ACC112 (cell line): ENCODE data around the gene CLEC4M.
"Not testable (repeated sequence)": the region's sequence is repeated elsewhere in the genome, so short reads cannot be mapped to it uniquely, and the experiment has no call there.

Experiments
- H2AFZ ChIP-seq: fragments of 200-600 bp; sonication (generic); one replicate; pipeline ENCODE4 v1.6.0; 2017; ENCODE audit warnings: antibody characterized with exemption, low read length; ENCODE audit not compliant: unreplicated experiment
- H3K27ac ChIP-seq: fragments of 200-600 bp; sonication (generic); 2 replicates; pipeline ENCODE4 v1.5.1; 2014; ENCODE audit warnings: low read depth, mild to moderate bottlenecking, antibody characterized with exemption, low read length, moderate library complexity
- H3K27me3 ChIP-seq: fragments of 200-600 bp; sonication (generic); 2 replicates; pipeline ENCODE4 v1.6.1; 2014; ENCODE audit warnings: mild to moderate bottlenecking, antibody characterized with exemption, low read length, moderate library complexity, mixed read lengths; ENCODE audit not compliant: insufficient read depth
- H3K36me3 ChIP-seq: fragments of 200-600 bp; sonication (generic); 2 replicates; pipeline ENCODE4 v1.6.1; 2016; ENCODE audit warnings: mild to moderate bottlenecking, antibody characterized with exemption, low read length, moderate library complexity, mixed read lengths; ENCODE audit not compliant: insufficient read depth
- H3K4me1 ChIP-seq: fragments of 200-600 bp; sonication (generic); one replicate; pipeline ENCODE4 v1.6.1; 2016; ENCODE audit warnings: low read length, mixed read lengths; ENCODE audit not compliant: insufficient read depth, unreplicated experiment, control insufficient read depth
- H3K4me3 ChIP-seq: fragments of 200-600 bp; sonication (generic); 2 replicates; pipeline ENCODE4 v1.5.1; 2014; ENCODE audit warnings: mild to moderate bottlenecking, low read depth, low read length
- H3K79me2 ChIP-seq: fragments of 200-600 bp; sonication (generic); one replicate; pipeline ENCODE4 v1.6.0; 2016; ENCODE audit warnings: low read length; ENCODE audit not compliant: control insufficient read depth, unreplicated experiment, insufficient read depth

Gene CLEC4M

GRCh38 chr19:7806234-7806633 is 43.2 kb downstream of the CLEC4M start:
- Histone ChIP-seq H3K36me3 (no peaks in the 10 kb centered on the region), H3K27ac (no peak overlapping the region), H3K4me1 (no peaks in the 10 kb centered on the region), H2AFZ (no peak overlapping the region), H3K27me3 (peaks cover 4% of the 10 kb centered on the region), H3K79me2 (no peaks in the 10 kb centered on the region), H3K4me3 (no peak overlapping the region)

- Histone ChIP-seq H3K36me3 (no peaks in the 10 kb centered on the region), H3K79me2 (no peaks in the 10 kb centered on the region), H3K4me3 (no peak overlapping the region), H3K4me1 (no peaks in the 10 kb centered on the region), H3K27me3 (peaks cover 4% of the 10 kb centered on the region), H3K27ac (no peak overlapping the region), H2AFZ (no peak overlapping the region)
Observed at GRCh38 chr19:7806876-7807275, 43.8 kb downstream of the CLEC4M start.

GRCh38 chr19:7808108-7808507 is 45.1 kb downstream of the CLEC4M start:
- Histone ChIP-seq H3K4me1 (no peaks in the 10 kb centered on the region), H3K36me3 (no peaks in the 10 kb centered on the region), H3K79me2 (no peaks in the 10 kb centered on the region), H3K27ac (no peak overlapping the region), H3K27me3 (peaks cover 4% of the 10 kb centered on the region), H2AFZ (no peak overlapping the region), H3K4me3 (no peak overlapping the region)

- no peaks in the 10 kb centered on the region for H3K27me3 ChIP-seq
- H3K36me3 ChIP-seq = no peaks in the 10 kb centered on the region
- no peak overlapping the region for H3K4me3 ChIP-seq
- no peak overlapping the region for H3K27ac ChIP-seq
- no peaks in the 10 kb centered on the region for H3K79me2 ChIP-seq
- no peaks in the 10 kb centered on the region for H3K4me1 ChIP-seq
- H2AFZ ChIP-seq = no peak overlapping the region
Observed at GRCh38 chr19:7811989-7812388, 48.9 kb downstream of the CLEC4M start.

- Histone ChIP-seq H3K4me3 (no peak overlapping the region), H3K4me1 (no peaks in the 10 kb centered on the region), H2AFZ (no peak overlapping the region), H3K79me2 (no peaks in the 10 kb centered on the region), H3K27ac (no peak overlapping the region), H3K27me3 (peaks cover 8% of the 10 kb centered on the region; the same call in 1 of the 2 replicates), H3K36me3 (no peaks in the 10 kb centered on the region)
Observed at GRCh38 chr19:7815325-7815724, 52.3 kb downstream of the CLEC4M start.

GRCh38 chr19:7816040-7816439 is 53.0 kb downstream of the CLEC4M start:
- H2AFZ ChIP-seq, H3K79me2 ChIP-seq, H3K4me1 ChIP-seq, H3K27ac ChIP-seq, H3K36me3 ChIP-seq, H3K4me3 ChIP-seq: not testable (repeated sequence)
- peaks cover 10% of the 10 kb centered on the region; the same call in 1 of the 2 replicates for H3K27me3 ChIP-seq

- Histone ChIP-seq H3K4me1 (no peaks in the 10 kb centered on the region), H3K27me3 (peaks cover 10% of the 10 kb centered on the region; the same call in 1 of the 2 replicates), H3K79me2 (no peaks in the 10 kb centered on the region), H3K27ac (no peak overlapping the region), H3K36me3 (no peaks in the 10 kb centered on the region), H2AFZ (no peak overlapping the region), H3K4me3 (no peak overlapping the region)
Observed at GRCh38 chr19:7817801-7818200, 54.8 kb downstream of the CLEC4M start.

GRCh38 chr19:7818806-7819205 is 55.8 kb downstream of the CLEC4M start:
- no peaks in the 10 kb centered on the region for H3K79me2 ChIP-seq
- H3K4me1 ChIP-seq = no peaks in the 10 kb centered on the region
- H3K36me3 ChIP-seq = no peaks in the 10 kb centered on the region
- peaks cover 10% of the 10 kb centered on the region; the same call in 1 of the 2 replicates for H3K27me3 ChIP-seq
- H2AFZ ChIP-seq = no peak overlapping the region
- H3K4me3 ChIP-seq = no peak overlapping the region
- no peak overlapping the region for H3K27ac ChIP-seq
